Spleen (tissue), 7 donors: ENCODE results near the gene RTL1.

Experiments
- CTCF ChIP-seq, 11 experiments: fragments of 200-600 bp in 7 of 11; fragments of 450-650 bp in 4 of 11; sonication (generic) in 4 of 11; IDR thresholded peaks in 8 of 11; conservative IDR thresholded peaks in 3 of 11; 1 replicate in 7 of 11; 2 replicates in 4 of 11; pipeline versions ENCODE4 v1.4.0 to v1.8.0; 2016 to 2021; ENCODE audit warnings: antibody characterized with exemption in 11 of 11, inconsistent platforms in 4 of 11, mild to moderate bottlenecking in 1 of 11
- POLR2A ChIP-seq, 3 donors: fragments of 450-650 bp; IDR thresholded peaks; one replicate each; pipeline ENCODE4 v1.5.1; 2017; ENCODE audit warnings: antibody characterized with exemption in 3 of 3, mild to moderate bottlenecking in 1 of 3
- POLR2AphosphoS5 ChIP-seq, 3 donors: sonication (generic); formaldehyde crosslinking; IDR thresholded peaks; one replicate each; pipeline ENCODE4 v1.5.1; 2017; ENCODE audit warnings: antibody characterized with exemption in 3 of 3
- donor health status: DM: no; HTN: no; CAD: no; lungs with moderate emphysema.
- donor health status: DM: no; HTN: no; CAD: no.
- donor health status: DM: no; HTN: no; CAD: no.

GRCh38 chr14:100839315-100839585, 64.3 kb downstream of the RTL1 start:
- no peak for TF ChIP-seq POLR2A (IDR thresholded peaks at IDR 0.05)
- no peak for TF ChIP-seq CTCF (IDR thresholded peaks at IDR 0.05 in 8 of 11, conservative IDR thresholded peaks at IDR 0.05 in 3 of 11)
- no peak for TF ChIP-seq POLR2AphosphoS5 (IDR thresholded peaks at IDR 0.05)
